Loucy (cell line): Measurements from ENCODE around the gene GAGE13.
"Not testable (repeated sequence)": the region's sequence is repeated elsewhere in the genome, so short reads cannot be mapped to it uniquely, and the experiment has no call there.

Source experiments
- H2AFZ ChIP-seq: fragments of 200-600 bp; sonication (generic); 2 replicates; pipeline ENCODE4 v1.6.0; 2016; ENCODE audit warnings: antibody characterized with exemption, mild to moderate bottlenecking, low read length, moderate library complexity
- H3F3A ChIP-seq: fragments of 200-600 bp; 2 replicates; pipeline ENCODE4 v1.6.0; 2016; ENCODE audit warnings: antibody characterized with exemption, low read depth, mild to moderate bottlenecking
- H3K27me3 ChIP-seq: fragments of 200-600 bp; sonication (generic); 2 replicates; pipeline ENCODE4 v1.6.1; 2014; ENCODE audit warnings: low read length, mild to moderate bottlenecking; ENCODE audit not compliant: insufficient read depth, poor library complexity, severe bottlenecking
- H3K36me3 ChIP-seq: fragments of 200-600 bp; sonication (generic); 2 replicates; pipeline ENCODE4 v1.6.1; 2016; ENCODE audit warnings: low read length; ENCODE audit not compliant: insufficient read depth
- H3K4me1 ChIP-seq: fragments of 200-600 bp; sonication (generic); 2 replicates; pipeline ENCODE4 v1.5.1; 2014; ENCODE audit warnings: low read length, mild to moderate bottlenecking; ENCODE audit not compliant: insufficient read depth, poor library complexity, severe bottlenecking
- H3K4me2 ChIP-seq: fragments of 200-600 bp; sonication (generic); 2 replicates; pipeline ENCODE4 v1.6.0; 2014; ENCODE audit warnings: antibody characterized with exemption, low read length, low read depth, mild to moderate bottlenecking; ENCODE audit not compliant: poor library complexity, severe bottlenecking
- H3K4me3 ChIP-seq: fragments of 200-600 bp; sonication (generic); 2 replicates; pipeline ENCODE4 v1.5.1; 2014; ENCODE audit warnings: low read length, mild to moderate bottlenecking, mixed read lengths; ENCODE audit not compliant: poor library complexity, severe bottlenecking
- H3K79me2 ChIP-seq: fragments of 200-600 bp; sonication (generic); 2 replicates; pipeline ENCODE4 v1.6.1; 2014; ENCODE audit warnings: low read length; ENCODE audit not compliant: insufficient read depth
- H3K9ac ChIP-seq: fragments of 200-600 bp; sonication (generic); 2 replicates; pipeline ENCODE4 v1.6.0; 2014; ENCODE audit warnings: mild to moderate bottlenecking, low read depth, low read length, moderate library complexity; ENCODE audit not compliant: poor library complexity, severe bottlenecking
- H3K9me2 ChIP-seq: fragments of 200-600 bp; sonication (generic); replicated peaks from 2 replicates; pipeline ENCODE4 v1.6.1; 2016; ENCODE audit warnings: low read depth, low read length, mixed read lengths
- H3K9me3 ChIP-seq: fragments of 200-600 bp; sonication (generic); 2 replicates; pipeline ENCODE4 v1.6.1; 2014; ENCODE audit warnings: mild to moderate bottlenecking, antibody characterized with exemption, low read length, low read depth; ENCODE audit not compliant: insufficient read depth
- H4K20me1 ChIP-seq: fragments of 200-600 bp; sonication (generic); 2 replicates; pipeline ENCODE4 v1.6.0; 2014; ENCODE audit warnings: antibody characterized with exemption, low read length, mild to moderate bottlenecking; ENCODE audit not compliant: insufficient read depth, poor library complexity, severe bottlenecking
- EZH2phosphoT487 ChIP-seq: fragments of 200-600 bp; IDR thresholded peaks from 2 replicates; pipeline ENCODE4 v1.6.1; 2018; ENCODE audit warnings: antibody characterized with exemption, mild to moderate bottlenecking, moderate library complexity, borderline replicate concordance
- TF ChIP-seq, protein P1 (sequence below): fragments of 200-600 bp; sonication (generic); conservative IDR thresholded peaks from 2 replicates; pipeline ENCODE4 v1.5.1; 2014; ENCODE audit warnings: mild to moderate bottlenecking, antibody characterized with exemption, low read length

The GAGE13 gene

DNA sequence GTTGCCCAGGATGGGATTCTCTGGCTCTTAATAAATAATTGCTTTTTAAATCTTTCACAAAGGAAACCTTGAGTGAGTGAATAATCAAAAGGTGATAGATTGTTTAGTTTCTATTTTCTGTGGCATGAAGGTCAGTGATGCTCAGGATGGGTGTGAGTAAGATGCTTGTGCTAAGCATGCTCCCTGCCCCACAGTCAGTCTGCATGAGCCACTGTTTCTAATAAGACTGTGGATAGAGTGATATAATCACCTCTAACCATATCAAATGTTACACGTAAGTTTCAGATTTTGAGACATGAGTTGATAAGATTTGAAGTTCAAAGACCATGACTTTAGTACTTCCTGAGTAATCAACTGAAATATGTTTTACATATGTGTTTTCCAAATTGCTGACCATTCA lies 30.7 kb upstream of the GAGE13 start:
- H3K9me3 ChIP-seq, result no peaks in the 10 kb centered on the region
- H3K9ac ChIP-seq, result no peak overlapping the region
- TF ChIP-seq, protein P1, sequence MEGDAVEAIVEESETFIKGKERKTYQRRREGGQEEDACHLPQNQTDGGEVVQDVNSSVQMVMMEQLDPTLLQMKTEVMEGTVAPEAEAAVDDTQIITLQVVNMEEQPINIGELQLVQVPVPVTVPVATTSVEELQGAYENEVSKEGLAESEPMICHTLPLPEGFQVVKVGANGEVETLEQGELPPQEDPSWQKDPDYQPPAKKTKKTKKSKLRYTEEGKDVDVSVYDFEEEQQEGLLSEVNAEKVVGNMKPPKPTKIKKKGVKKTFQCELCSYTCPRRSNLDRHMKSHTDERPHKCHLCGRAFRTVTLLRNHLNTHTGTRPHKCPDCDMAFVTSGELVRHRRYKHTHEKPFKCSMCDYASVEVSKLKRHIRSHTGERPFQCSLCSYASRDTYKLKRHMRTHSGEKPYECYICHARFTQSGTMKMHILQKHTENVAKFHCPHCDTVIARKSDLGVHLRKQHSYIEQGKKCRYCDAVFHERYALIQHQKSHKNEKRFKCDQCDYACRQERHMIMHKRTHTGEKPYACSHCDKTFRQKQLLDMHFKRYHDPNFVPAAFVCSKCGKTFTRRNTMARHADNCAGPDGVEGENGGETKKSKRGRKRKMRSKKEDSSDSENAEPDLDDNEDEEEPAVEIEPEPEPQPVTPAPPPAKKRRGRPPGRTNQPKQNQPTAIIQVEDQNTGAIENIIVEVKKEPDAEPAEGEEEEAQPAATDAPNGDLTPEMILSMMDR, result no peak
- TF ChIP-seq EZH2phosphoT487, result no peak
- H3F3A ChIP-seq, result no peaks in the 10 kb centered on the region
- H4K20me1 ChIP-seq, result no peaks in the 10 kb centered on the region
- no peaks in the 10 kb centered on the region for H3K79me2 ChIP-seq
- H3K36me3 ChIP-seq, result no peaks in the 10 kb centered on the region
- no peak overlapping the region for H3K4me2 ChIP-seq
- H2AFZ ChIP-seq, result no peak overlapping the region
- no peaks in the 10 kb centered on the region for H3K4me1 ChIP-seq
- H3K4me3 ChIP-seq, result no peak overlapping the region
- no peaks in the 10 kb centered on the region for H3K9me2 ChIP-seq
- no peaks in the 10 kb centered on the region for H3K27me3 ChIP-seq

DNA sequence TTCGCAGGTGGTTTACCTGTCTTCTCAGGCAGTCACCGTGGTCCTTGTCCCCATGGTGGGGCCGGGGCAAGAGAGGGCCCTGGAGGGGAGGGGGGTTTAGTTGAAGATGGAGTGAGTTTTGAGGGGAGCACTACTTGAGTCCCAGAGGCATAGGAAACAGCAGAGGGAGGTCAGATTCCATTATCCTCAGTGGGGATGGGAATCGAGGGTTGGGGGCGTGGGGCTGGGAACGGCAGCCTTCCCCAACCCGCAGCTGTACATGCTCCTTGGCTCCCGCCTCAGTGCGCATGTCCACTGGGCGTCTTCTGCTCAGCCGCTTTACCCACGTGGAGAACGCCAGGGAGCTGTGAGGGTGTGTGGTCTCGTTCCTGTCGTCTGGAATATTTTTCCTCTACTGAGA lies 28.0 kb upstream of the GAGE13 start, which contains the start of gene GAGE10:
GAGE10 (plus strand) TSS at position 301 of the 400 bp plus-strand sequence. CDS start 1,214 bp downstream, outside the sequence.
- no peak within 1 kb of the TSS for H3K4me2 ChIP-seq
- no peaks in the 10 kb centered on the region for H3K9me2 ChIP-seq
- H4K20me1 ChIP-seq, result no peaks in the 10 kb centered on the region
- no peak within 1 kb of the TSS for H3K9ac ChIP-seq
- no peaks in the 10 kb centered on the region for H3K4me1 ChIP-seq
- H3K27me3 ChIP-seq, result no peaks in the 10 kb centered on the region
- H3F3A ChIP-seq, result no peaks in the 10 kb centered on the region
- no peaks in the 10 kb centered on the region for H3K9me3 ChIP-seq
- no peak within 1 kb of the TSS for H2AFZ ChIP-seq
- H3K79me2 ChIP-seq, result no peaks in the 10 kb centered on the region
- H3K4me3 ChIP-seq, result no peak within 1 kb of the TSS
- TF ChIP-seq EZH2phosphoT487, result no peak
- TF ChIP-seq, protein P1, result no peak
- H3K36me3 ChIP-seq, result no peaks in the 10 kb centered on the region

DNA sequence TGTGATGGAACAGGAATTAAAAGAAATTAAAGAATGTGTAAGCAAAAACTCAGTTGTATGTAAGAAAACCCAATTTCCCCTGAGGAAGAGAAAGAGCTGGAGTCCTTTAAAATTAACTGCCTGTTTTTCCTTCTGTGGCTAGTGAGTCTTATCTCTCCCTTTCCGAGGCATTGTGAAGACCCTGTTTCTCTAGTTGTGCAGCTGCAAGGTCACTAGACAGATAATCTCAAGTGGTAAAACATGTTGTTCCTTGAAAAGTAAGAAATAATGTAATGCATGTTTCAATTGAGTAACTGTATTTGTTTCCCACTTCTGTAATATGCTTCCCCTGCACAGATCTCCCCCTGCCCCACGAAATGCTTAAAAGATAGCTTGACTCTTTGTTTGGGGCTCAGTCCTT lies 23.6 kb upstream of the GAGE13 start:
- H3K4me3 ChIP-seq, H3F3A ChIP-seq, H3K4me1 ChIP-seq, H4K20me1 ChIP-seq, H3K9me2 ChIP-seq, H3K36me3 ChIP-seq, H3K79me2 ChIP-seq, H3K9ac ChIP-seq, H3K4me2 ChIP-seq, H2AFZ ChIP-seq, H3K27me3 ChIP-seq, H3K9me3 ChIP-seq: not testable (repeated sequence)

DNA sequence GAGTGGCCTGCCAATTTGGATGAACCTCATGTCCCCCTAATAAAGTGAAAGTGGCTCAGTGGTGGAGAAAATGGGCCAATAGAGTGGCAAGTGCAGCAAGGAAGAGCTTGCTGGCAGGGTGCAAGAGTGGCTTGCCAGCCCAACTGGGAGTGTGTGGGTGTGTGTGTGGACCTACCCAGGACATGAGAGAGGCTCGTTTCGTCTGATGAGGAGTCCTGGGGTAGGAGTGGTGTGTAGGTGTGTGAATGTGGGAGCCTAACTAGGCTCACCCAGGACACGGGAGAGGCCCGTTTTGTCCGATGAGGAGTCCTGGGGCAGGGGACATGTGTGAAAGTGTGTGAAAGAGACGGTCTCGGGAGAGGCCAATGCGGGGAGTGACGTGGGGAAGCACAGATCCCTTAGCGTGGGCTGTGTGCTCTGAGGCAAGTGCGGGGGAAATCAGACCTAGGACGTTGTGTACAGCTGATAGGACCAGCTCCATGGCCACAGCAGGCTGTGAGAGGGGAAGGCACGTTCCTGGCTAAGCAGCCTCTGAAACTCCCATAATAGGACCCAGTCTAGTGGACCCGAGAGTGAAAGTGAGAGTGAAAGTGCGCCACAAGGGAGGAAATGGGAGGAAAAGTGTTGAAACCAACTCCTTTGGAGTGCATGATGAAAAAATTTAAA lies 22.6 kb upstream of the GAGE13 start:
- H3K9me3 ChIP-seq, result no peaks in the 10 kb centered on the region
- no peaks in the 10 kb centered on the region for H3K27me3 ChIP-seq
- no peaks in the 10 kb centered on the region for H3K36me3 ChIP-seq
- H3K9me2 ChIP-seq, result no peaks in the 10 kb centered on the region
- no peaks in the 10 kb centered on the region for H3F3A ChIP-seq
- H3K9ac ChIP-seq, result no peak overlapping the region
- peak overlapping the region; percentile 44 for H3K4me2 ChIP-seq
- TF ChIP-seq, protein P1, result no peak
- no peak for TF ChIP-seq EZH2phosphoT487
- H3K4me3 ChIP-seq, result no peak overlapping the region
- H3K79me2 ChIP-seq, result no peaks in the 10 kb centered on the region
- H4K20me1 ChIP-seq, result no peaks in the 10 kb centered on the region
- no peaks in the 10 kb centered on the region for H3K4me1 ChIP-seq
- H2AFZ ChIP-seq, result peak overlapping the region; percentile 81
